GM18519 (cell line): ENCODE measurements around the gene SLX1A.
"Not testable (repeated sequence)": the region's sequence is repeated elsewhere in the genome, so short reads cannot be mapped to it uniquely, and the experiment has no call there.

Experiments used
- ATAC-seq: cut with Tn5 transposase; IDR thresholded peaks from one replicate; pipeline ENCODE4 v1.9.1; 2021; ENCODE audit warnings: mild to moderate bottlenecking, moderate library complexity; ENCODE audit not compliant: unreplicated experiment, low FRiP score

The SLX1A gene

DNA sequence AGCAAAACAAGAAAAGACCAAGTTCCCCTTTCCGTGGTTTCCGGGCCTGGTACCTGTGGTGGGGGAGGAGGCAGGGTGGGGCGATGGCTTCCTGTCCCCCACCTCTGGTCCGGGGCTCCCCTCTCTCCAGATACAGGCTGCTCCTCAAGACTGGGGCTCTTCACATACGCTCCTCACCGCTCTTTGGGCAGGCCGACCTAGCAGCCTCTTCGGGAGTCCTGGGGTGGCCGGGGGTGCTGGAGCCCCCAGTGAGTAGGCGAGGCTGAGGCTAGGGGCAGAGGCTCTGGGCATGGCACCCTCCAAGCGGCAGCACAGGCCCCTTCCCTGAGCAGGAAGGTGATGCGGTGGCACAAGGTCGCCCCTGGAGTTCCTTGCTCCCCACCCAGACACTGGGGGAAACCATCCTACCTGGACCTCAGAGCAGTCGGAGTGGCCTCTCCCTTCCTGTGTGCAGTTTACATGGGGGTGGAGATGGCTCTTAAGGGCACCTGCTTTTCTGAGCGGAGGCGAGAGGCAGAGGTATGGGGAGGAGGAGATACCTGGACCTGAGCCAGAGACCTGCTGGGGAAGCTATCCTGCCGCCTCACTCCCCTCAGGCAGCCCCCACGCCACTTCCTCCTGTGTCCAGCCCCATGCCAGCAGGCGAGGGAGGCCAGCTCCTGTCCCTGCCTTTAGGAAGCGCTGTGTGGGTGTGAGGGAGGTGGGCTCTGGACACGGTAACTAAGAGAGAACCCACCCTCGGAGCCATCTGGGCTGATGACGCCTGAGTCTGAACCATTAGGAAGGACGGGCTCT is 9.4 kb upstream of the SLX1A start:
- peak; percentile 8 for ATAC-seq

DNA sequence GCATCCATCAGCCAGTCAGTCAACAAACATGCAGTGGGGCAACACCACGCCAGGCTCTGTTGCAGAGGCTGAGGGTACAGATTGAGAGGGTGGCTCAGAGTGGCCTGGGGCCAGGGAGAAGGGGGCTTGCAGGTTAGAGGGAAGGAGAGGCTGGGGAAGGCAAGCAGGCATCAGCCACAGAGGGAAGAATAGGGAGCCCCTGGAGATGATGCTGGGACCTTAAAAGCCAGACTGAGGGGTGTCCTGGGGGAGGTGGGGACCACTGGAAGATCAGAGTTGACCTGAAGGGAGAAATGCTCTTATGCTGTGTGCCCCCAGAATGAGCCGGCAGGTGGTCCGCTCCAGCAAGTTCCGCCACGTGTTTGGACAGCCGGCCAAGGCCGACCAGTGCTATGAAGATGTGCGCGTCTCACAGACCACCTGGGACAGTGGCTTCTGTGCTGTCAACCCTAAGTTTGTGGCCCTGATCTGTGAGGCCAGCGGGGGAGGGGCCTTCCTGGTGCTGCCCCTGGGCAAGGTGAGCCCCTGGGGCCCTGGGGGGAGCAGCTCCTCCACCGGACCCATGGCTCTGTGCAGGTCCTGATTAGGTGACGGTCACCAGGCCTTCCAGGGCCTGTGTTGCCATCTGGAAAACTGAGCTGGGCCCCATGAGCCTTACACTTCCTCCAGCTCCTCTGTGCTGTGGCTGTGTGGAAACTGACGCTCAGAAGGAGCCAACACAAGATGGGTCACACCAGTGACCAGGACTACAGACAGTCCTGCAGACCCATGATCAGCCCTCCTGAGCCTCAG is 8.6 kb upstream of the SLX1A start:
- no peak for ATAC-seq

DNA sequence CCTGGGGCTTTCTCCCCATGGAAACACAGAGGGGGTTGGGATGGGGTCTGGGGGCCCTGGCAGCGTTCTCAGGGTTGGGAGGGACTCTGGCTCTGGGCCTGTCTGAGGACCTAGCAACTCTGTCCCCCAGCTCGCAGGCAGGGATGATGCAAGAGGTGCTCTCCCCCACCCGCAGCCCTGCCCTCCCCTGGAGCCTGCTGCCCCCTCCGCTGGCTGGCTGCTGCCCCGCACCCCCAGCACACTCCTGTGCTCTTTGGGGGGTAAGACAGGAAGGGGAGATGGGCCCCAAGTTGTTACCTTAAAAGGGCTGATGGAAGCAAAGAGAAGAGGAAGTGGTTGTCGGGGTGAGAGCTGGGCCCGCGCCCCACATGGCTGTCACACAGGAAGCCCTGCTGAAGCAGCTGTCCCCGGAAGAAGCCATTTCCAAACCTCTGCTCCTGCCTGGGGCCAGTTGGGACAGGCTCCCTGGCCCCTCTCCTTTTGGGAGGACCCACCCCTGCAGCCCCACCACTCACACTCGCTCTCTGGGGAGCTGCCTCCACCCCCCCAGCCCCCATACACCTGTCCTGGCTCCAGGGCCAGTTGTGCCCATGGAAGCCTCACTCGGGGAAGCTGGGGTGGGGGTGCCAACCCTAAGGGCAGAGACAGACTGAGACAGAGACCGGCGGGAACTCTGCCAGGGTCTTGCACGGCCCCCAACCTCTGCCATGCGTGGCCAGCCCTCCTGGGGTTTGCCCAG is 7.8 kb upstream of the SLX1A start:
- ATAC-seq, result no peak

DNA sequence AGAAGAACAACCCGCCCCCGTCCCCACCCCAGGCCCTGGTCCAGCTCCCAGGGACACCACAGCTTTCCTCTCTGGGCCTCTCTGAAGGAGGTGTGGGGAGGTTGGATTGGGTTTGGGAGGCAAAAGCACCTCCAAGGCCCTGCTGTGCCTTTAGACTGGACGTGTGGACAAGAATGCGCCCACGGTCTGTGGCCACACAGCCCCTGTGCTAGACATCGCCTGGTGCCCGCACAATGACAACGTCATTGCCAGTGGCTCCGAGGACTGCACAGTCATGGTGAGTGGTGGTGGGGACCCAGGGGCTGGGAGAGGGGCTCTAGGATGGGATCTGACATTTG is 7.3 kb upstream of the SLX1A start:
- ATAC-seq, result no peak

DNA sequence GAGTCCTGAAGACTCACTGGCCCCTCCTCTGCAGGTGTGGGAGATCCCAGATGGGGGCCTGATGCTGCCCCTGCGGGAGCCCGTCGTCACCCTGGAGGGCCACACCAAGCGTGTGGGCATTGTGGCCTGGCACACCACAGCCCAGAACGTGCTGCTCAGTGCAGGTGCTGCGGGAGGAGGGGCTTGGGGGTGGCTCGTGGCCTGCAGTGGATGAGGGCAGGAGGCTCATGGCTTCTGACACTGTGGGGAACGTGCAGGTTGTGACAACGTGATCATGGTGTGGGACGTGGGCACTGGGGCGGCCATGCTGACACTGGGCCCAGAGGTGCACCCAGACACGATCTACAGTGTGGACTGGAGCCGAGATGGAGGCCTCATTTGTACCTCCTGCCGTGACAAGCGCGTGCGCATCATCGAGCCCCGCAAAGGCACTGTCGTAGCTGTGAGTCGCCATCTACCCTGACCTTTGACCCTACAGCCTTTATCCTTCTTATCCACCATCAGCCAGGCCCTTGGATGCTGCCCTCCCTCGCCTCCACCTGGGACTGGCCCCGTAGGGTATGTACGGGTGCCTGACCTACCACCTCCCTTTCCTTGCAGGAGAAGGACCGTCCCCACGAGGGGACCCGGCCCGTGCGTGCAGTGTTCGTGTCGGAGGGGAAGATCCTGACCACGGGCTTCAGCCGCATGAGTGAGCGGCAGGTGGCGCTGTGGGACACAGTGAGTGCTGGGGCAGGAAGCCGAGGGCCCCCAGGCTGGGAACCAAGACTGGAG is 6.7 kb upstream of the SLX1A start:
- no peak for ATAC-seq

DNA sequence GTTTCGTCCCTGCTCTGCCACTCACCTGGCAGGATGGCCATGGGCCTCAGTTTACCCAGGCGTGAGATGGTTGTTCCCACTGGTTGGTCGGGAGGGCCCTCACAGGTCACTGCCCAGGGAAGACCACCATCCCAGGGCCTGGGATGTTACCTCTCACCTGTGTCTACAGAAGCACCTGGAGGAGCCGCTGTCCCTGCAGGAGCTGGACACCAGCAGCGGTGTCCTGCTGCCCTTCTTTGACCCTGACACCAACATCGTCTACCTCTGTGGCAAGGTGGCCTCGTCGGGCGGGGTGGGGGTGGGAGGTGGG is 6.2 kb upstream of the SLX1A start:
- ATAC-seq, result no peak

DNA sequence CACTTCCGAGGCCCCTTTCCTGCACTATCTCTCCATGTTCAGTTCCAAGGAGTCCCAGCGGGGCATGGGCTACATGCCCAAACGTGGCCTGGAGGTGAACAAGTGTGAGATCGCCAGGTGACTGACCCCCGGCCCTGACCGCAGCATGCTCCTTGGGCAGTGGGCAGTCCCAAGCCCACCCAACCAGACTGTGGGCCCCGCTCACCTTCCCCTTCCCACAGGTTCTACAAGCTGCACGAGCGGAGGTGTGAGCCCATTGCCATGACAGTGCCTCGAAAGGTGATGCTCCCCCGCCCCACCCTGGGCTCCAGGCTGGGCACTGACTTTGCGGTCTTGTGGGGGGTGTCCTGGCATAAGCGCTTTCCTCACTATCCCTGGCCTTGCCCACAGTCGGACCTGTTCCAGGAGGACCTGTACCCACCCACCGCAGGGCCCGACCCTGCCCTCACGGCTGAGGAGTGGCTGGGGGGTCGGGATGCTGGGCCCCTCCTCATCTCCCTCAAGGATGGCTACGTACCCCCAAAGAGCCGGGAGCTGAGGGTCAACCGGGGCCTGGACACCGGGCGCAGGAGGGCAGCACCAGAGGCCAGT is 5.6 kb upstream of the SLX1A start:
- no peak for ATAC-seq

DNA sequence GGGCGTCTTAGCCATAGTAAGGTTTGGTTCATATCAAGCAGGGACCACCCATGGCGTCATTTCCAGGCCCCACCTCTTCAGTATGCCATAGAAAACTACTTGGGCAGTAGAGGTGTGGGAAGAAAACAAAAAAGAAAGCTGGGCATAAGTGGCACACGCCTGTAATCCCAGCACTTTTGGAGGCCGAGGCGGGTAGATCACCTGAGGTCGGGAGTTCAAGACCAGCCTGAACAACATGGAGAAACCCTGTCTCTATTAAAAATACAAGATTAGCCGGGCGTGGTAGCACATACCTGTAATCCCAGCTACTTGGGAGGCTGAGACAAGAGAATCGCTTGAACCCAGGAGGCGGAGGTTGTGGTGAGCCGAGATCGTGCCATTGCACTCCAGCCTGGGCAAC is 2.5 kb upstream of the SLX1A start:
- not testable (repeated sequence) for ATAC-seq

DNA sequence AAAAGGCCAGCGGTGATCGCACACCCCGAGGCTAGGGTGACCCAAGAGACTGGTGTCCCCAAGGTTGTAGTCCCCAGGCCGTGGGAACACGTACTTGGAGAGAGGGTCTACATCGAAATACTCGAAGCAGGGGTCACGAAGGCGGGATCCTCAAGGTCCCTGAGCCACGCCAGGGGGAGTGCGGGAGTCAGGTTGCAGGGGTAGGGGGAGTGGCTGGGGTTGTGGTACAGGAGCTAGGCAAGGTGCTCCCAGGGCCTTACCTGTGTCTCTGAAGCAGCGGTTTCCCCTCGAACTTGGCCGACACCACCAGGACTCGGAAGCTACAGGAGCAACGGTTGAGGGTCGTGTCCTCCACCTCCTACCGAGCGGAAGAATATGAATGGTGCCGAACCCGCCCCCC is 577 bp upstream of the SLX1A start:
- ATAC-seq, result not testable (repeated sequence)

DNA sequence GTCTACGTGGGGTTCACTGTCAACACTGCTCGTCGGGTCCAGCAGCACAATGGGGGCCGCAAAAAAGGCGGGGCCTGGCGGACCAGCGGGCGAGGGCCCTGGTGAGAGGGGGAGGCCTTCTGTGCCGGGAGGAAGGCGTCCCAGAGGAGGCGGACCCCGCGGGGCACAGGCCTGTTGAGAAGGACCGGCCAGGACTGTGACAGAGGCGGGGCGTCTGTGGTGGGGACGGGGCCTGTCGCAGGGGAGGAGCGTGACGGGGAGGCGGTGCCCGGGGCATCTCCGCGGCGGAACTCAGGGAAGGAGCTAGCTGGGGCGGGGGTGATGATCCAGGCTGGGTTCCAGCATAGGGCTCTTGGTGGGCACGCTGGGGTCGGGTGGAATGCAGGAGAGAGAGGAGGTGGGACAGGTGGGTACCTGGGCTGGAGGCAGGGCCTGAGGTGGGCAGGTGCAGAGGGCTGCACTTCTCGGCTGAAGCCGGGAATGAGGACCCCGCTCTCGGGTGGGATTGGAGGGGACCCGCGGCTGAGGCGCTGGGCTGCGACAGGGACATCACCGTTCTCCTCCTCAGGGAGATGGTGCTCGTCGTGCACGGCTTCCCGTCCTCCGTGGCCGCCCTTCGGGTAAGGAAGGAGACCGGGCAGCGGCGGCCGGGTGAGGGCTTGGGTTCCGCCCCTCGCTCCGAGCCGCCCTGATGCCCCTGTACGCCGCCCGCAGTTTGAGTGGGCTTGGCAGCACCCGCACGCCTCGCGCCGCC is 674 bp downstream of the SLX1A start:
- ATAC-seq, result peak; percentile 32

DNA sequence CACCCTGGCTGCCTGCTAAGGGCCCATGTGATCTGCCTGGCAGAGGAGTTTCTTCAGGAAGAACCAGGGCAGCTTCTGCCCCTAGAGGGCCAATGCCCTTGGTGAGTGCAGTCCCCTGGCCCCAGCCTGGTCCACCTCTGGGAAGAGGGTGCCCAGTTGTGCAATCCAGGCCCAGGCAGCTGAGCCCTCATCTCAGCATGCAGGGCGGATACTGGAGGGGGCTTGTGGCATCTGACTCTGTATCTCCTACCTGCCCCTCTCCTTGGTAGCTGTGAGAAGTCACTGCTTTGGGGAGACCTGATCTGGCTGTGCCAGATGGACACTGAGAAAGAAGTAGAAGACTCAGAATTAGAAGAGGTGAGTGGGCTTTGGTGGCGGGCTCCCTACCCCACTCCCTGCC is 3.3 kb downstream of the SLX1A start:
- not testable (repeated sequence) for ATAC-seq

DNA sequence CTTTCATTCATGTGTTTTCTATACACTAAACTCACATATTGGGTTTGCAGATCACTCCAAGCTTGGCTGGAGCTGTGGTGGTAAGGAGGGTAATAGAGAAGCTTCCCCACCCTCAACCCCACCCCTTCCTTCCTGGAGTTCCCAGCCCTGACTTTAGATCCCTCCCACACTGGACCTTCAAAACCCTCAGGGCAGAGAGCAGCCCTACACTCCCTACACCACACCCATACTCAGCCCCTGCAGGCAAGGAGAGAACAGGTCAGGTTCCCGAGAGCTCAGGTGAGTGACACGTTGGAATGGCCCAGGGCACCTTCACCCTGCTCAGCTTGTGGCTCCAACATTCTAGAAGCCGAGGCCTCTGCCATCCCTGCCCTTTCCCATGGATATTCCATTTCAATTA is 5.4 kb downstream of the SLX1A start, which contains the start of gene SULT1A3:
SULT1A3 (plus strand) TSS at position 207 of the 400 bp plus-strand sequence. CDS start 1,474 bp downstream, outside the sequence.
- not testable (repeated sequence) for ATAC-seq

DNA sequence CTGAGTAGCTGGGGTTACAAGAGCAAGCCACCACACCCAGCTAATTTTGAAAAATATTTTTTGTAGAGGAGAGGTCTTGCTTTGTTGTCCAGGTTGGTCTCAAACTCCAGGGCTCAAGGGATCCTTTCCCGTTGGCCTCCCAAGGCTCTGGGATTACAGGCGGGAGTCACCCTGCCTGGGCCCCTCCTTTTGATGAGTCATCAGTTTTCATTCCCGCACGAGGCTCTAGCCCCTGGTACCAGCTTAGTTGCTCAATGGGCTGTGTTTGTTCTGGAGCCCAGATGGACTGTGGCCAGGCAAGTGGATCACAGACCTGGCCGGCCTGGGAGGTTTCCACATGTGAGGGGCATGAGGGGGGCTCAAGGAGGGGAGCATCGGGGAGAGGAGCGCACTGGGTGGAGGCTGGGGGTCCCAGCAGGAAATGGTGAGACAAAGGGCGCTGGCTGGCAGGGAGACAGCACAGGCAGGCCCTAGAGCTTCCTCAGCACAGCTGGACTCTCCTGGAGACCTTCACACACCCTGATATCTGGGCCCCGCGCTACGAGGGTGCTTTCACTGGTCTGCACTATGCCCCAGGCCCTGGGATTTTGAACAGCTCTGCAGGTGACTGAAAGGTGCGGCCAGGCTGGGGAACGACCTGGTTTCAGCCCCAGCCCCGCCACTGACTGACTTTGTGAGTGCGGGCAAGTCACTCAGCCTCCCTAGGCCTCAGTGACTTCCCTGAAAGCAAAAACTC is 6.1 kb downstream of the SLX1A start:
- not testable (repeated sequence) for ATAC-seq

DNA sequence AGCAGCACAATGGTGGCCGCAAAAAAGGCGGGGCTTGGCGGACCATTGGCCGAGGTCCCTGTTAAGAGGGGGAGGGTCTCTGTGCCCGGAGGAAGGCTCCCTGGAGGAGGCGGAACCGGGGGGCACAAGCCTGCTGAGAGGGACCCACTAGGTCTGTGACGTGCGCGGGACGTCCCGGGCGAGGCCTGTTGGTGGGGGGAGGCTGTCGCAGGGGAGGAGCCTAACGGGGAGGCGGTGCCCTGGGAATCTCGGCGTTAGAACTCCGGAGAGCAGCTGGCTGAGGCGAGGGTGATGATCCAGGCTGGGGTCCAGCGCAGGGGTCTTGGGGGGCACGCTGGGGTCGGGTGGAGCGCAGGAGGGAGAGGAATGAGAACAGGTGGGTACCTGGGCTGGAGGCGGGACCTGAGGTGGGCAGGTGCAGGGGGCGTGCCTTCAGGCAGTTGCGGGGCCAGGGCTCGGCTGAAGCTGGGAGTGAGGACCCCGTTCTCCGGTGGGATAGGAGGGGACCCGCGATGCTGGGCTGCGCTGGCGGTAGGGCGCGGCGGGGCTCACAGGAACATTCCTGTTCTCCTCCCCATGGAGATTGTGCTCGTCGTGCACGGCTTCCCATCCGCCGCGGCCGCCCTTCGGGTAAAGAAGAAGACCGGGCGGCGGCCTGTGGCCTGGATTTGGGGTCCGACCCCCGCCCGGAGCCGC is 12.0 kb downstream of the SLX1A start:
- ATAC-seq, result not testable (repeated sequence)

DNA sequence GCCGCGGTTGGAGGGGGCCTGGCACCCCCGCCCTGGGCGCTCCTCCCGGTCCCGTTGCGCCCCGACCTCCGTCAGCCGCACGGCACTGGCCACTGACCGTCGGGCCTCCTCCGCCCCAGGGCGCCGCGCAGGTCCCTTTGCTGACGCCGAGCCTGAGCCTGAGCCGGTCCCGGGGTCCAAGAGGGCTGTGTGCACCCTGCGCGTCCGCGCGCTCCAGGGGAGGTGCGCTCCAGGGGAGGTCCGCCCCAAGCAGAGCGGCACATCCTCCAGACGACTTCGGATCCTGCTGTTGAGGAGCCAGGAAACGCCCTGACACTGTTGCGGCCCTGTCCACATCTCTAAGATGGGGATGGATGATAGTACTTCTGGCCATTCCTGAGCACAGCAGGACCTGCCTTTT is 12.6 kb downstream of the SLX1A start:
- not testable (repeated sequence) for ATAC-seq

DNA sequence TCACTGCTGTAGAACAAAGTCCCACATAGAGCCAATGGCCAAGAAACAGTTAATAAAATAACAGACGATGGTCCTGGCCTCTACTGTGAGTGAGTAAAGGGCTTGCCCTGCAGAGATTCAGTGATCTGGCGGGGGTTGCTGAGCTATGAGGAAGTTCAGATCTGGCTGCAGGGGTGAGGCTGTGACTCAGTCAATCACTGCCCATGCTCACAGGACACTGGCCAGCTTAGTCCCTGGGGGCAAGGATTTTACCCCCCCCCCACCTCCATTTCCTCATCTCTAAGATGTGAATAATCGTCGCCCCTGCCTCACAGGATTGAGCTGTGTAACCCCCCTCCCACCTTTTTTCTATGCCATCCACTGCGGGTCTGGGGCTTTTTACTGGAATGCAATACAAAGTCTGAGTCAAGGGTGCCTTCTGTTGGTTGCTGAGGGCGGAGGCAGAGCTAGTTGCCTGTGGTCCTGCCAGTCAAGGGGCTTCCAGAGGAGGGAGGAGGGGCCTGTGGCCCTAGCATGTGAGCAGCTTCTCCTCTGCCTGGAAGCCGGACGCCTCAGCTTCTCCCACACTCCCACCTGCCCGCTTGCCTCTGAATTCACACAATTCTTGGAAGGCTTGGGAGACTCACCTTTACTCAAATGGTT is 13.5 kb downstream of the SLX1A start:
- ATAC-seq, result not testable (repeated sequence)

DNA sequence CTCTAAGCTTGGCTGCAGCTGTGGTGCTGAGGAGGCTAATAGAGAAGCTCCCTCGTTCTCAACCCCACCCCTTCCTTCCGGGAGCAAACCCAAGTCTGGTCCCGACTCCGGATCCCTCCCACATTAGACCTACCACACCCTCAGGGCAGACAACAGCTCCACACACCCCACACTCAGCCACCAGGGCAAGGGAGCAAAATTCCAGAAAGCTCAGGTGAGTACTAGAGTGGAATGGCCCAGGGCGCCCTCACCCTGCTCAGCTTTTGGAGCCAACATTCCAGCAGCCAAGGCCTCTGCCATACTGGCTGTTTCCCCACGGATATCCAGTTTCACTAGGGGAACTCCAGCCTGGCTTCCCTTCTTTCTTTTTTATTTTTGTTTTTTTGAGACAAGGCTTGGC is 15.4 kb downstream of the SLX1A start:
- not testable (repeated sequence) for ATAC-seq

DNA sequence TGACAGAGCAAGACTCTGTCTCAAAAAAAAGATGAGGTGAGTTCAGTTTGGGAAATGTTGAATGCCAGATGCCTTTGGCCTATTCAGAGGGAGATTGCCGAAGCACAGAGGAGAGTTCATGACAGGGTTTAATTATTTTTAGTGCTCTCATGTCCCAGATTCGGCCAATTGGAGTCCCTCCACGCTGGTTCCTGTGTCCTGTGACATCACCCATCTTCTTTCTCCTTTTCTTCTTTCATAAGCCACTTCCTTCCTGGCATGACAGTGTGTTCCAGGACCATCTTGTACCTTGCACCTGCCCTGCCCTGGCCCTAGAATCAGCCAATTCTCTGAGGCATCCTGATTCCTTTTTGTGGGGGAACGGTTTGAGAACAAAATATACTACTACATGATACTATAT is 17.7 kb downstream of the SLX1A start:
- not testable (repeated sequence) for ATAC-seq
